ENCODE results near the gene DHRS3.

The DHRS3 gene

DNA sequence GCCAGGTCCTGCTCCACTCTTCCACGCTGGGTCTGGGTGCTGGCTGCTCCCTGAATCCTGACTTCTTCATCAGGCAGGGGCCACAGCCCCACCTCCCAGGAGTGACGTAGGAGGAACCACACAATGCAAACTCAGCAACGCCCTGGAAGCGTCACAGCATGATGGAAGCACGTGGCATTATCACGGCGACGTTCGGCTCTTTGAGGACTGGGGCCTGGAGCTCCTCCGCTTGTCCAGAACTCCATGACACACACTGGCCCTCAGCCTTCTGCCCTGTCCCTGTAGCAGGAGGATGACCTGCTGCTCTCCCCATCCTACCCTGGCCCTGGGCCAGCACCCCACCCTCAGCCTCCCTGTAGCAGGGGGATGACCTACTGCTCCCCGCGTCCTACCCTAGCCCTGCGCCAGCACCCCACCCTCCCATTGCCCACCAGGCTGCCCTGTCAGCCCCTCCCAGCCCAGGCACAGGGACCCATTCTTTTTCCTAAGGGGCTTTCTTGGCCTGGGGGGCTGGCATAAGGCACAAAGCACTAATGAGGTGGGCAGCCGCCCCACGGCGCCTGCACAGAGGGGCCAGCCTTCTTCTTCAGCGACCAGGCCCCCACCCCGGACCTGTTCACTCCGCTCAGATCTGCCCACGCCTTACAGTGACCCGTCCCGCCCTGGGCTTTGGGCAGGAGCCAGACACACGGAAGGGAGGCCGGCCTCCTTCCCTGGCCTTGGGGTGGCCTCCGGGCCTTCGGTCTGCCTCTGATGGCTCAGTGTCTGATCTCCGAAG is 65.7 kb downstream of the DHRS3 start:
- DNase-seq, result no peak

DNA sequence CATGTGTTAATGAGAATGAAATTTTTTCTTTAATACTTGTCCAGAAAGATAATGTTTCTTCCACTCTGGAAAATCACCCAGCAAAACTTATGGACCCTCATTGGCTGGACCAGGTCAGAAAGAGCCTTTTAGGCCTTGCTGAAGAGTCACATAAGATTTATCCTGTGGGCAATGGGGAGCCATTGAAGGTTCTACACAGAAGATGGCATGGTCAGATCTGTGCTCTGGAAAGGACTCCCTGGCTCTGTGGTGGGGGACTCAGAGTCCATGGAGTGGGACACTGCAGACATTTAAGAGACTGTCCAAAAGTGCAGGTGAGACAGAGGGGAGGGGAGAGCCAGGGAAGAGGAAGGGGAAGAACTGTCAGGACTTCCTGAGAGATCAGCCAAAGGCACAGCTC is 66.4 kb downstream of the DHRS3 start:
- no peak for DNase-seq

DNA sequence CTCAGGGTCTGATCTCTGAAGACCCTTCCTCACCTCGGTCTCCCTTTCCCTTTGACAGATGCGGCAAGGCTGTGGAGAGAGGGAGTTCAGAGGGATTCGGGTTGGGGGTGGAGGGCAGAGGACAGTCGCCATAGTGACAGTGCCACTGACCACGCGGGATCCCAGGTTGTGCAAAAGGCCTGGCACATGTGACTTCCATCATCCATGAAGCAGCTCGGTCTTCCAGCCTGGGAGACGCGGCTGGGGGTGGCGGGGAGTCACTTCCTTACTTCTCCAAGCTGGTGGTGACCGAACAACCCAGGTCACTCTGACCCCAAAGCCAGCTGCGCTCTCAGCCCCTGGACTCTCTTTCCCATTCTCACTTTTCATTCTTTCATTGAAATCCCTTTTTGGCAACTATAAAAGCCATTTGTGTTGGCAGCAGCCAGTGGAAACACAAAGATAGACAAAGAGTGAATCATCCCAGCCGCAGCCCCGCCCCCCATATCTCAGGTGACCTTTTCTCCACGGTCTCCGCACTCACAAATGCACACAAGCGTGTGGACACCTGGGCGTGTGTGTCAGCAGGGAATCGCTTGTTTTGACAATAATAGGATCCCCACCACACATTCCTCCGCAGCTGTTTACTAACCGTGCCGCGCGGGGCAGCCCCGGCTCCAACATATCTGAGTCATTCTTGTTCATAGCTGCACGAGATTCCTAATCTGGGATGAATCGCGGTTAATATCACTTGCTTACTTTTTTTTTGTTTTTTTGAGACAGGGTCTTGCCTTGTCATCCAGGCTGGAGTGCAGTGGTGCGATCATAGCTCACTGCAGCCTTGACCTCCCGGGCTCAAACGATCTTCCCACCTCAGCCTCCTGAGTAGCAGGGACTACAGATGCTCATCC is 68.3 kb downstream of the DHRS3 start:
- DNase-seq, result no peak

DNA sequence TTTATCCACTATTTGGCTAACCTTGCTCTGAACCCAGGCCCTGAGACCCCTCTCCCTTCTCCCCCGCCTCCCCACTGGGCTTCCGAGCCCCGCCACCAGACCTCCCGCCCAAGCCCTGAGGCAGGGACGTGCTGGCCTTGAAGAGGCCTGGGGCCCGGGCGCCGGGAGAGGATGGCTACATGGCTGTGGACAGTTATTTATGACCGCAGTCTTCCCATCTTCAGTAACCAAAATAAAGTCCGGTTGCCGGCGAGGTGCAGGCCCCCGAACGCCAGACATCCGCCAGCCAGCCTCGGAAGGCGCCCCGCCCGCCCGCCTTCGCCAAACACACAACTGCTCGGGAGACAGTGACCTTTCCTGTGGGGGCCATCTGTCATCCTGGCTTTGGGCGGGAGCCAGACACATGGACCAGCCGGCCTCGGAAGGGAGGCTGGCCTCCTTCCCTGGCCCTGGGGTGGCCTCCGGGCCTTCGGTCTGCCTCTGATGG is 69.0 kb downstream of the DHRS3 start:
- no peak for DNase-seq

DNA sequence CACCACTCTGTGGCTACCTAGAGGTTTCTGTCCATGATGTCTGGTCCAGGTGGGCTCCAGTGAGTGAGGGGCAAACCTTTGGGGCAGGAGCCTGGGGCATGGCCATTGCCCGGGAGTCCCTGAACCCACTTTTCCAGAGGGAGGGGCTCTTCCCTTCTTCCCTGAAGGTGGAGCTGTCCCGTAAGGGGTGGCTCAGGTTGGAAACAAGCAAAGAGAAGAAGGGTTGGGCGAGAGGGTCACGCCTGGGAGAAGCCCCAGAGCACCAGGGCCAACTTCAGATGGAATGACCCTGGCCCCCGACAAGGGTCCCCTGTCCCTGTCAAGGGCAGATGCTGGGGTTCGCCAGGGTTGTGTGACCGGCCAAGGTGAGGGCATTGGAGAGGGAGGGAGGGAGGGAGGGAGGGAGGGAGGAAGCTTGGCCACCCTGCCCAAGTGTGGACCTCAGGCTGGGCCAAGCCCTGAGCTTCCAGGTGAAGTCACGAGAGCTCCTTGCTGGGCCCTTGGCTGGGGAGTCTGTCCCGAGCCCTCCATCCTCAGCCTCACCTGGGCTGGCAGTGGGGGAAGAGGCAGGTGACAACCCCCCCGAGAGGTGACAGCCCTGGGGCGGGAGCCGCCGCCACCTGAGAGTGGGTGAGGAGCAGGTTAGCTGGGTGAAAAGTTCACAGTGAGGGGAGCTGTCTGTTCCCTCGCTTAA is 69.6 kb downstream of the DHRS3 start:
- no peak for DNase-seq

DNA sequence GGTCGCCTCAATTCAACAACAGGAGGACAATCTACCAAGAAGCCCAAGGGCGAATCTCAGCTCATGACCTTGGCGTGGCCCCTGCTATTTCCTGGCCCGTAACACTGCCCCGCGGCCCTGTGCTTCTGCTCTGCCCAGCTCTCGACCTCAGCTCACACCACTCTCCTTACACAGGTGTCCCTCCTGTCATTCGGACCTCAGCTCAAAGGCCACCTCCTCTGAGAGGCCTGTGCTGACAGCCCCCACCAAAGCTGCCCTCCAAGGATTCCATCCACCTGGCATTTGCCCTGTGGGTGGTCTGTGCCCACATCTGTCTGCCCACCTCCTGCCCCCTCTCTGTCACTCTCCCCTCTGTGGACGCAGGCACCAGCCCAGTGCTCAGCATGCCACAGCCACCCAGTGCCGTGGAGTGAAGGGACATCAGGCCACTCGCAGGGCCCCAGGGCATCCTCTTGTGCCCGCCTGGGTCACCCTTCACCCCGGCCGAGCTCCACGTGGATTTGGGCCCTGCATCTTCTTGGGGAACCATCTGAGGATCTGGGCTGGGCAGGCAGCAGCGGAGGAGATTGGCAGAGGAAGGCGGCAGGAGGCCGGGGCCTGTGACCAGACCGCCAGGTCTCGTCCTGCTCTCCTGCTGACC is 70.3 kb downstream of the DHRS3 start:
- no peak for DNase-seq

DNA sequence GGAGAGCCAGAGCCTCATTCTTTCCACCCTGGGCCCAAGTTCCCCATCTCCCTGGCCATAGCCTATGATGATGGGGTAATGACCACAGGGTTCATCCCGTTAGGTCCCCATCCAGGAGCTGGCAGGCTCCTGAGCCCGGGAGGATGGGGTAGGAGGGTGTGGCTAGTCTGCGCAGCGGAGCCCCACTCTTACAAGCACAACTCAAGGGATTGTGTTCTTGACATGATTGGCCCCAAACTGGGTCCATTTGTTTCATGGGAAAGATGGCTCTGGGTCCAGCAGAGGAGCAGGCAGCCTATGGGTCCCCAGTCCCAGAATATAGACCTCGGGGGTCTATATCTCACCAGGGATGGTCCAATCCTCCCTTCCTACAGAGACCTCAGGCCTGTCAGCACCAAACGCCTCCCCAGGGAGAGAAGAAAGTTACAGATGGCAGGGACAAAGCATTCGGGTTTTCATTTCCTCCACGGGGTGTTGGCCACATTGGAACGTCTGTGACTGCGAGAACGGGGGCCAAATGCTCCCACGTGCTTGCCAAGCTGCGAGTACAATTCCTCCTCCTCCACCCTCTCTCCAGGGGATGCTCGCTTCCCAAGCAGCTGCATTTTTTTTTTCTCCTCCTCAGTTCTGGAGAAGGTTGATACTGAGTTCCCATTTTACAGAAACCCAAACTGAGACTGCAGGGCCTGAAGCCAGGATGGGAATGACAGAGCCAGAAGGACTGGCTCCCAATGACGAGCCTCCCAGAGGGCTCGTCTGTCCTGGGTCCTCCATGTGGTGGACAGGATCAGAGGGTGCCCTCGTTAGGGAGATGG is 71.0 kb downstream of the DHRS3 start:
- no peak for DNase-seq

DNA sequence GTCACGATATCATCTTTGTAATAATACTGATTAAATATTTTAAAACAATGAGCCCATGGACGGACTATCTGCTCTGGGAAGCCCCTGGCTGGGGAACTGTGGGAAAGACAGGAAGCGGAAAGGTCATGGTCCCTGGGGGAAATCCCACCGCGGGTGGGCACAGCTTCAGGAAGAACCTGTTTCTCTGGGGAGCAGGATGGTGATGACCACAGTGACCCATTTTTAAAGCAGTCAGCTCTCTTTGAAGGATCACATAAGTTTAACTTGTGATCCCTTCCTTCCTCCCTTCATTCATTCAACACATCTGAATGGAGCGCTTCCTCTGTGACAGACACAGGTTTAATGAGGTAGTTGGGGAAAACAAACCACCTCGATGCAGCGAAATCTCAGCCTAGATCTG is 73.0 kb downstream of the DHRS3 start:
- no peak for DNase-seq

DNA sequence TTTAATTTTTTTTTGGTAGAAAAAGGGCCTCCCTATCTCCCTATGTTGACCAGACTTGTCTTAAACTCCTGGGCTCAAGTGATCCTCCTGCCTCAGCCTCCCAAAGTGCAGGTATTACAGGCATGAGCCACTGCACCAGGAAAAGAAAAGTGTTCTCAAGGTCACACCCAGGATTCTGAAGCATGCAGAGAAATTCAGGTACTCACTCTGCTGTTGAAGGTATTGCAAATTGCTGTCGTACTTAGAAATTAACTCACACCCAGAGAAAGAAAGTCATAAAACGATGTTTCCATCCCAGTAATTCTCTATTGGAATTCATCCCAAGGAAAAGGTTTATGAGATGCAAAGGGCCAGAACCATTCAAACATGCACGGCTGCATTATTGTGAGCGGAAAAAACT is 73.7 kb downstream of the DHRS3 start:
- DNase-seq, result no peak

DNA sequence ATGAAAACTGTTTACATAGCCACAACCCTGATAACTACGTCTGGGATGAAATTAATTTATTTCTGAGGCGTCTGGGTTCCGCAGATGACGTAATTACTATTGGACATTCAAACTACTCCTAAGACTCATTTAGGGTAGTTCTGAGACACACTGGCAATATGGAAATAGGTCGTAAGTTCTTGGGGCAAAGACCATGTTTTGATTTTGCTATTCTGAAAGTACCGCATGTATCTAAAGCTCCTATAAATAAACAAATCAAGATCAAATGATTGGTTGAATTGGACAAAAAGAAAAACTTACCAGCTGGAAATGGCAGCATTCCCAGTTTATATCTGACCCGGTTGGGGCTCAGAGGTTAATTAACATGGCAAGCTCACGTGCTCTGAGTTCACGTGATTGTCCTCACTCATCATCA is 74.3 kb downstream of the DHRS3 start:
- DNase-seq, result no peak

DNA sequence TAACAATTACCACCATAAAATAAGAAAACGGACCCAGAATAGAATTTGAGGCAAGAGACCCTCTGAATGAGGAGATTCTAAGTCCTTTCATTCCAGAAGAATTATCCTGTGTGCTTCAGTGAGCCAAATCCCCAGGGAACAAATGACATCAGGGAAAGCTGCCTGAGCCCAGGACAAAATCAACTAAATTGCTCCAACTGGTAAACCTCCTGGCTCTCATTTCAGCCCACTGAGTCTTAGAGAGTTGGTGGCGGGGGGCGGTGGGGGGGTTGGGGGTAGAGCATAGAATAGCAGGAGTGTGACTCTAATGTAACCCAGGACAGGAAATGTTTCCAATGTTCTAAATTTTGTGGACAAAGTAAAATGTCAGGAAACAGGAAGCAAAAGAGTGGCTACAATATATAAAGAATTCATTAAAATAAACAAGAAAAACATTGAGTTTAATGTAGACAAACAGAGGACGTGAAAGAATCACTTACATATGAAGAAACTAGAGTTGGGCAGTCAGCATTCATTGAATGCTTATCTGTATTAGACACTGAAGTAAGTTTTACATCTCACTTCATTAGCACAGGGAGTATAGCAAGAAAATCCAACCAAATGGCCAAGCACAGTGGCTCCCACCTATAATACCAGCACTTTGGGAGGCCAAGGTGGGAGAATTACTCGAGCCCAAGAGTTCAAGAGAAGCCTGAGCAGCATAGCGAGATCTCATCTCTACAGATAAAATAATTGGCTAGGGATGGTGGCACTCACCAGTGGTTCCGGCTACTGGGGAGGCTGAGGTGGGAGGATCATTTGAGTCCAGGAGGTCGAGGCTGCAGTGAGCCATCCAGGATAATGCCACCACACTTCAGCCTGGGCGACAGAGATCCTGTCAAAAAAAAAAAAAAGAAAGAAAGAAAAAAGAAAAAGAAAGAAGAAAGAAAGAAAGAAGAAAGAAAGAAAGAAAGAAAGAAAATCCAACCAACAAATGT is 75.1 kb downstream of the DHRS3 start:
- DNase-seq, result no peak

DNA sequence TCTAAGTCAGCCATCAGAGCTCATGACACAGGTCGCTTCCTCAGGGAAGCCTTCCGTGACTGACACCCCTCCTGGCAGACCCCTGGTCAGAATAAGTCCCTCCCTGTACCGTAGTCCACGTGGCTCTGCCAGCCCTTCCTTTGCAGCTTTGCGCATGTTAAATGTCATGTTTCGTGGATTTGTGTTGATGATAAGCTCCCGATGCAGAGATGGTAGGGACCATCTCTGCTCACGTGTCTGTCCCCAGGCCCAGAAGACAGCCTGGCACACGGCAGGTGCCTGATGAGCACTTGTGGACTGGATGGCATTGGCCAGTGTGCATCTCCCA is 75.9 kb downstream of the DHRS3 start:
- DNase-seq, result no peak

DNA sequence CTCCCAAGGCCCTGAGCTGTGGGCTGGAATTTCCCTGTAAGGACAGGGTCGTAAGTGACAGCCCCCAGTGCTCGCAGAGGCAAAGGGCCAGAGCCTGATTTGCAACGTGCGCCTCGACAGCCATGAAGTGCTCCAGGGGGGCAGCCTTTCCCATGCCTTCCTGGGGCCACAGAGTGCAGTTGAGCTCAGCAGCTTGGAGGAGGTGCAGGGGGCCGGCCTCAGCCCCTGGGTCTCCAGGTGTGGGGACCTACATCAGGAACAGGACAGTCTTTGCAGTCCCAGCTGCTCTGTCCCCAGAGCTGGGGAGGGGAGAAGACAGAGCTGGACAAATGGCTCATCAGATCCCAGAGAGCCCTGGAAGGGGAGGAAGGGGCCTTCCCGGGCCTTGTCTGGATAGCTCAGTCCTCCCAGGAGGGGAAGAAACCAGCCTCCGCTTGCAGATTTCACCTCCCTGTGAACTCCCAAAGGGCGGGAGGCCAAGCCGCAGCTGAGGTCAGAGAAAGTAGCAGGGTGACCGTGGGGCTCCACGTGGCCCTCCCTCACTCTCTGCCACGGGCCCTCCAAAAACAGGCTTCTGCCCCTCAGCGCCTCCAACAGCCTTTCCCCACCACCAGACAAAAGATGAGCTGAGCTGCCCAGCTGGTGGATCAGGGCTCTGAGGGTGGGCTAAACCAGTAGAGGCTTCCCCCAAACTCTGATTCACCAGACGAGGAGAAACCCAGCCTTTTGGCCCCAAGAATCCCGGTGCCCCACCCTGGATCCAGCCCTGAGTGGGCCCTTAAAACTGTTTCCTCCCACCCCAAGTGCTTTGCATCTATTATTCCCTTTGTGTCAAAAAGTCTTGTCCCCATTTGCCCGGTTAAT is 76.5 kb downstream of the DHRS3 start:
- DNase-seq, result no peak

DNA sequence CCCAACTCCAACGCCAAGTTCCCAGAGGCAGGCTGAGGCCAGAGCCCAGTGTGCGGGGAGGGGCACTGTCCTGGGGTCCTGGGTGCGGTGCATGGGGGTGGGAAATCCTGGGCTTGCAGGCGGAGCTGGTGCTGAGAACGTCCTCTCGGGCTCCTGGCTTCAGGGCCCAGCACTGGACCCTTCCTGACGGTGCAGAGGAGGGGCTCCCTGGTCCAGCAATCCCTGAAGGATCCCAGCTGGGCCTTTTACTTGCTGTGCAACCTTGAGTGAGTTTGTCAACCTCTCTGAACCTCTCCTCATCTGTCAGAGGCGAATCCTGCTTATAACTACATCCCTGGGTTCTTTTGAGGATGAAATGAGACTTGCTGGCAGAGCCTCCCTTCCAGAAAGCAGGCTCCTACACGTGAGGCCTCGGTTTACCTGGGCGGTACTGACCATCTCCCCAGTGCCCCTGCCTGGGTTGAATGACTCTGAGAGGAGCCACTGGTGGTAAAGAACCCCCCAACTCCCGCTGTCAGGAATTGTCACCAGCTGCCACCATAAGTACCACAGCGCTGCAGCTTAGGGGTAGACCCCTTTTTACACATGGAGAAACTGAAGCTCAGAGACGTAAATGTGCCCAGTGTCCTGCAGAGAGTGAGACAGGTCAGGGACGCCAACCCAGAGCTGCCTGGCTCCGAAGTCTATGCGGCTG is 77.3 kb downstream of the DHRS3 start:
- DNase-seq, result no peak

DNA sequence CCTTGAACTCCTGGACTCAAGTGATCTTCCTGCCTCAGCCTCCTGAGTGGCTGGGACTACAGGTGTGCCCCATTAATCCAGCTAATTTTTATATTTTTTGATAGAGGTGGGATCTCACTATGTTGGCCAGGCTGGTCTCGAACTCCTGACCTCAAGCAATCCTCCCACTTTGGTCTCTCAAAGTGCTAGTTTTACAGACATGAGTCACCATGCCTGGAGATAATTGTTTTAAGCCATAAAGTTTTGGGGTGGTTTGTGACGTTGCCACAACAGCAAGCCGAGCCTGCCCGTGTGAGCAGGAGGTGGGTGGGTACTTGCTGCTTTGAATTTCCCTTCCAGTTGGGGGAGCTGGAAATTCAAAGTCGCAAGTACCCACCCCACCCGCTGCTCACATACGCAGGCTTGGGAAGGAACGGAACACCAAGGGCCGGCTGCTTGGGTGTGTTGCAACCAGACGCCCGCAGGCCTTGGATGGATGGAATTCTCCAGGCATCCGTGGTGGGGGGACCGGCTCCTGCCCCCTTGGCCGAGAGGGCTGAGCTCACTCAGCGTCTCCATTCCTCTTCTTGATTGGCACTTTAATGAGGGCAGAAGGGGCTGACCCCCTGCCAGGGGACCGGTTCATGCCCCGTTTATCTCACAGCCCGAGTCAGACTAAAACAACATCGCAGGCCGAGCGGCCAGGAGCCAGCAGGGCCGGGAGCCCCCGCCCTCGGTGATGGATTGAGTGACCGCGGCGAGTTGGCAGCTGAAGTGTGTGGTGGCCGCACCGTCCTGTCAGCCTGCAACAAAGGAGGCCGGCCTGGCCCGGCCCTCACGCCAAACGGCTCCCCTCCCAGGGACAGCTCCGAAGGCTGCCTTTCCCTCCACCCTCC is 78.1 kb downstream of the DHRS3 start:
- no peak for DNase-seq

DNA sequence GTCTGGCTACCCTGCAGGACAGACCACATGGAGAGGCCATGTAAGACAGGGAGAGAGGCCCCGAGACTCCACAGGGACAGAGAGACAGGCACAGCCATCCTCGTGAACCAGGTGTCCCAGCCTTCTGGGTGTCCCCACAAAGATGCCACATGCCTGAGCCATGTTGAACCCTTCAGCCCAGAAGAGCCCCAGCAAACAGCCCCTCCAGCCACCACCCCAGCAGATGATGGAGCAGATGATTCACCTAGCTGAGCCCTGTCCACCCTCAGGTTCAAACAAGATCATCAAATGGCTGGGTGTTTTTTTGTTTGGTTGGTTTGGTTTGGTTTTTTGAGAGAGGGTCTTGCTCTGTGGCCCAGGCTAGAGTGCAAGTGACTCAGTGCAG is 78.7 kb downstream of the DHRS3 start:
- no peak for DNase-seq

DNA sequence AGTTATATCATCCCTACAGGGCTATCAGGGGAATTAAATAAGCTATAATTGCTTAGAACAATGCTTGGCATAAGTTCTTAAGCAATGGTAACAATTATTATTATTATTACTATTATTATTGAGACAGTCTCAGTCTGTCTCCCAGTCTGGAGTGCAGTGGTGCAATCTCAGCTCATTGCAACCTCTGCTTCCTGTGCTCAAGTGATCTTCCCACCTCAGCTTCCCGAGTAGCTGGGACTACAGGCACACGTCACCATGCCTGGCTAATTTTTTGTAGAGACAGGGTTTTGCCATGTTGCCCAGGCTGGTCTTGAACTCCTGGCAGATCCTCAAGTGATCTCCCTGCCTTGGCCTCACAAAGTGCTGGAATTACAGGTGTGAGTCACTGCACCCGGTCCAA is 79.5 kb downstream of the DHRS3 start:
- DNase-seq, result peak; percentile 12 to 40

DNA sequence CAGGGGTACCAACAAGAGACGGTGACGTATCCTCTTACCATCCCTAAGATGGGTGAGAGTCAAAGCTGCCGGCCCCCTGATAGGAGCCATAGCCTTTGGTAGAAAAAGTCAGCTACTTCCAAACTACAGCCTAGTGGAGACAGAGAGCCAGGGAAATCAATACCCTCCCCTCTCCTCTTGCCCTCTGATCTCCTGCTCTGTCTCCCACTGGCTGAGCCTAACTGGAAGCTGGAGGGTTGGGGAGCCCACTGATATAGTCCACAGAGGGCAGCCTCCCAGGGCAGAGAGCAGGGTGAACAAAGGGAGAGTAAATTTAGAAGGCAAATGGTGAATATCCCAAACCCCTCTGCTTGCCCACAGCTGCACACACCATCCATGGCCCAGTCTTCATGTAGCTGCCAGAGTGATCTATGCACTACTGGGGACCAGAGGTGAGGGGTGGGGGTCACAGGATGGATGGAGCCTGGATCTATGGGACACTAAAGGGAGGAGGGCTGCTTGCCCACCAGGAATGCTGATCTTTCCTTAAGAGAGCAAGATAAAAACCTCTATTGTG is 80.0 kb downstream of the DHRS3 start:
- no peak for DNase-seq

Measured in inflammatory macrophage (primary cell).